HepG2 (cell line): ENCODE results near the gene ARIH2. TPM values are rescaled to one million over a fixed set of nuclear protein-coding genes. Genes with fewer than 3 reads are reported as not detected.
A peak's percentile ranks its signal among the peaks of the same experiment; 100 is the strongest.

Source experiments
- ATF4 ChIP-seq, 2 experiments: fragments of 450-650 bp in 1 of 2; sonication (generic) in 1 of 2; formaldehyde crosslinking; IDR thresholded peaks; 2 replicates each; pipeline versions ENCODE4 v1.5.0 to v1.8.0; 2020 to 2022; ENCODE audit warnings: mild to moderate bottlenecking in 1 of 2, missing genetic modification reagents in 1 of 2
- ATF6 ChIP-seq: sonication (generic); formaldehyde crosslinking; conservative IDR thresholded peaks from 2 replicates; pipeline ENCODE4 v1.4.0; 2020; ENCODE audit warnings: missing genetic modification reagents
- GABPA ChIP-seq, 2 experiments: IDR thresholded peaks; 2 replicates each; pipeline ENCODE4 v1.6.1; 2011 to 2016; ENCODE audit warnings: low read depth in 2 of 2, low read length in 1 of 2, missing biosample characterization in 1 of 2, missing genetic modification characterization in 1 of 2
- GATA4 ChIP-seq: sonication (generic); IDR thresholded peaks from 2 replicates; pipeline ENCODE4 v1.6.1; 2016; ENCODE audit warnings: antibody characterized with exemption, low read depth, borderline replicate concordance
- GPN1 ChIP-seq: sonication (generic); formaldehyde crosslinking; IDR thresholded peaks from 2 replicates; pipeline ENCODE4 v1.5.1; 2020; ENCODE audit warnings: missing genetic modification reagents, borderline replicate concordance
- NCOR1 ChIP-seq: fragments of 200-600 bp; sonication (generic); IDR thresholded peaks from 2 replicates; pipeline ENCODE4 v1.7.0; 2017; ENCODE audit warnings: antibody characterized with exemption, low read length, borderline replicate concordance
- NFYC ChIP-seq: IDR thresholded peaks from 2 replicates; pipeline ENCODE4 v1.6.1; 2016; ENCODE audit warnings: missing genetic modification reagents, missing compliant biosample characterization
- TCF7 ChIP-seq: sonication (generic); IDR thresholded peaks from 2 replicates; pipeline ENCODE4 v1.6.1; 2016; ENCODE audit warnings: antibody characterized with exemption, low read depth
- ZFP36L1 ChIP-seq: sonication (generic); formaldehyde crosslinking; IDR thresholded peaks from 2 replicates; pipeline ENCODE4 v1.8.0; 2022; ENCODE audit warnings: mild to moderate bottlenecking, missing genetic modification reagents, moderate library complexity
- ZFY ChIP-seq: sonication (generic); formaldehyde crosslinking; IDR thresholded peaks from 2 replicates; pipeline ENCODE4 v1.4.0; 2020; ENCODE audit warnings: missing genetic modification reagents
- ZKSCAN5 ChIP-seq: sonication (generic); formaldehyde crosslinking; IDR thresholded peaks from 2 replicates; pipeline ENCODE4 v1.5.1; 2020; ENCODE audit warnings: mild to moderate bottlenecking, missing genetic modification reagents
- ZMYM3 ChIP-seq: sonication (generic); formaldehyde crosslinking; IDR thresholded peaks from 2 replicates; pipeline ENCODE4 v1.5.1; 2020; ENCODE audit warnings: mild to moderate bottlenecking, missing genetic modification reagents
- ZNF232 ChIP-seq: sonication (generic); formaldehyde crosslinking; IDR thresholded peaks from 2 replicates; pipeline ENCODE4 v1.4.0; 2020; ENCODE audit warnings: missing genetic modification reagents, borderline replicate concordance
- ZNF33B ChIP-seq: sonication (generic); formaldehyde crosslinking; IDR thresholded peaks from 2 replicates; pipeline ENCODE4 v1.5.1; 2020; ENCODE audit warnings: mild to moderate bottlenecking, missing genetic modification reagents
- ZNF350 ChIP-seq: sonication (generic); formaldehyde crosslinking; IDR thresholded peaks from 2 replicates; pipeline ENCODE4 v1.4.0; 2020; ENCODE audit warnings: mild to moderate bottlenecking, low read depth, missing genetic modification reagents, borderline replicate concordance
- ZNF451 ChIP-seq: sonication (generic); formaldehyde crosslinking; IDR thresholded peaks from 2 replicates; pipeline ENCODE4 v1.5.0; 2020; ENCODE audit warnings: mild to moderate bottlenecking, missing genetic modification reagents
- ZNF552 ChIP-seq: sonication (generic); formaldehyde crosslinking; IDR thresholded peaks from 2 replicates; pipeline ENCODE4 v1.9.0; 2022; ENCODE audit warnings: missing genetic modification reagents, mild to moderate bottlenecking, borderline replicate concordance
- ZNF557 ChIP-seq: sonication (generic); formaldehyde crosslinking; IDR thresholded peaks from 2 replicates; pipeline ENCODE4 v1.4.0; 2020; ENCODE audit warnings: missing genetic modification reagents
- ZNF558 ChIP-seq: sonication (generic); formaldehyde crosslinking; IDR thresholded peaks from 2 replicates; pipeline ENCODE4 v1.9.0; 2022; ENCODE audit warnings: mild to moderate bottlenecking, missing genetic modification reagents, borderline replicate concordance
- polyA plus RNA-seq, 8 experiments: library from polyadenylated mRNA; depleted of rRNA in 3 of 8; stranded (reverse) in 7 of 8; unstranded in 1 of 8; fragments of >200 nt; fragmentation: Illumina TruSeq in 4 of 8; extraction: Trizol in 4 of 8; gene quantifications; 2 replicates each; pipeline versions ENCODE4 v1.2.1 to v1.2.3, GENCODE V29; 2011 to 2016; ENCODE audit warnings: low read depth in 4 of 8, missing spikeins in 1 of 8, mixed read lengths in 1 of 8; ENCODE audit not compliant: insufficient read depth in 1 of 8
- total RNA-seq, 5 experiments: library from RNA; depleted of rRNA; stranded (reverse); fragments of >200 nt; fragmentation: Illumina TruSeq; extraction: Trizol; gene quantifications; 2 replicates each; pipeline ENCODE4 v1.2.3, GENCODE V29; 2016; ENCODE audit warnings: low read depth in 1 of 5
- TF ChIP-seq, protein P1 (sequence below): sonication (generic); formaldehyde crosslinking; IDR thresholded peaks from 2 replicates; pipeline ENCODE4 v1.4.0; 2020; ENCODE audit warnings: missing genetic modification reagents

The ARIH2 gene
- total and polyA plus RNA-seq, 2 of the 13 experiments (the other 11 are each of a cell fraction or from before 2014, with no cell fraction given) = 64.8 to 83.3 TPM

GRCh38 chr3:49021813-49022687 lies 103.4 kb downstream of the ARIH2 start, which contains the start of gene NDUFAF3 (continued):
- TF ChIP-seq ATF4 (CRISPR knock-in tag; IDR thresholded peaks at IDR 0.05) (0 out of 4 replicates have a peak, but pooled peaks of 1 of the 2 experiments have one; percentile 22), ZNF350 (CRISPR knock-in tag) (peak; percentile 60), NFYC (CRISPR knock-in tag) (peak; percentile 37; the same call in 1 of the 2 replicates), ZNF557 (peak; percentile 85; the same call in 1 of the 2 replicates), ZNF451 (no peak), TCF7 (no peak), ATF6 (CRISPR knock-in tag) (no peak; the same call in 1 of the 2 replicates), GATA4 (0 out of 2 replicates have a peak, but pooled peaks have one; percentile 21), GPN1 (CRISPR knock-in tag) (0 out of 2 replicates have a peak, but pooled peaks have one; percentile 19), ZNF232 (peak; percentile 45; the same call in 1 of the 2 replicates), GABPA (IDR thresholded peaks at IDR 0.05; ENCODE audit: low read depth, low read length) (no peak), GABPA (CRISPR knock-in tag; IDR thresholded peaks at IDR 0.05; ENCODE audit: low read depth) (peak; percentile 55), ZNF552 (CRISPR knock-in tag) (peak; percentile 54), NCOR1 (peak; percentile 42; the same call in 1 of the 2 replicates), ZFY (CRISPR knock-in tag) (peak; percentile 89), ZNF33B (CRISPR knock-in tag) (peak; percentile 24; the same call in 1 of the 2 replicates), ZKSCAN5 (CRISPR knock-in tag) (no peak), ZNF558 (CRISPR knock-in tag) (no peak; the same call in 1 of the 2 replicates), ZMYM3 (CRISPR knock-in tag) (no peak), ZFP36L1 (CRISPR knock-in tag) (0 out of 2 replicates have a peak, but pooled peaks have one; percentile 61)
- TF ChIP-seq, protein P1, sequence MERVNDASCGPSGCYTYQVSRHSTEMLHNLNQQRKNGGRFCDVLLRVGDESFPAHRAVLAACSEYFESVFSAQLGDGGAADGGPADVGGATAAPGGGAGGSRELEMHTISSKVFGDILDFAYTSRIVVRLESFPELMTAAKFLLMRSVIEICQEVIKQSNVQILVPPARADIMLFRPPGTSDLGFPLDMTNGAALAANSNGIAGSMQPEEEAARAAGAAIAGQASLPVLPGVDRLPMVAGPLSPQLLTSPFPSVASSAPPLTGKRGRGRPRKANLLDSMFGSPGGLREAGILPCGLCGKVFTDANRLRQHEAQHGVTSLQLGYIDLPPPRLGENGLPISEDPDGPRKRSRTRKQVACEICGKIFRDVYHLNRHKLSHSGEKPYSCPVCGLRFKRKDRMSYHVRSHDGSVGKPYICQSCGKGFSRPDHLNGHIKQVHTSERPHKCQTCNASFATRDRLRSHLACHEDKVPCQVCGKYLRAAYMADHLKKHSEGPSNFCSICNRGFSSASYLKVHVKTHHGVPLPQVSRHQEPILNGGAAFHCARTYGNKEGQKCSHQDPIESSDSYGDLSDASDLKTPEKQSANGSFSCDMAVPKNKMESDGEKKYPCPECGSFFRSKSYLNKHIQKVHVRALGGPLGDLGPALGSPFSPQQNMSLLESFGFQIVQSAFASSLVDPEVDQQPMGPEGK (CRISPR knock-in tag) = peak; percentile 59
